ENCODE data around the gene DDX4. TPM values are rescaled to one million over a fixed set of nuclear protein-coding genes. Genes with fewer than 3 reads are reported as not detected.
"Not testable (repeated sequence)": the region's sequence is repeated elsewhere in the genome, so short reads cannot be mapped to it uniquely, and the experiment has no call there.

Gene DDX4
- total RNA-seq, 2 donors from 2014 or later, result not detected

- H3K36me3 ChIP-seq (replicated peaks in 1 of 2; ENCODE audit: insufficient read depth in 1 of 2, low read depth in 2 of 2), result no peaks in the 10 kb centered on the region
- no peaks in the 10 kb centered on the region for H3K27me3 ChIP-seq
- 88 to 93% methylated on average over 6 of the region's 6 CpGs for WGBS, 2 donors
- H3K27ac ChIP-seq, result no peak overlapping the region
- ATAC-seq (no peak), DNase-seq (no peak)
- no peak overlapping the region for H3K4me3 ChIP-seq
- TF ChIP-seq POLR2A (IDR thresholded peaks at IDR 0.05), result no peak
- TF ChIP-seq CTCF (IDR thresholded peaks at IDR 0.05), result no peak
- no peaks in the 10 kb centered on the region for H3K9me3 ChIP-seq
- intact Hi-C loops (cut with DNase I), result no loop called here
- H3K4me1 ChIP-seq, result no peaks in the 10 kb centered on the region
Measured at GRCh38 chr5:55800924-55801323, 63.1 kb downstream of the DDX4 start.

GRCh38 chr5:55808814-55809213 lies 71.0 kb downstream of the DDX4 start:
- H3K9me3 ChIP-seq; H3K36me3 ChIP-seq (replicated peaks in 1 of 2; ENCODE audit: insufficient read depth in 1 of 2, low read depth in 2 of 2); intact Hi-C loops (cut with DNase I); DNase-seq; H3K27me3 ChIP-seq; H3K27ac ChIP-seq; H3K4me1 ChIP-seq; H3K4me3 ChIP-seq; ATAC-seq: not testable (repeated sequence)
- 78 to 86% methylated on average over 5 to 7 of the region's 7 CpGs for WGBS, 2 donors

GRCh38 chr5:55815939-55816338 lies 78.1 kb downstream of the DDX4 start:
- H3K4me3 ChIP-seq; H3K27me3 ChIP-seq; H3K4me1 ChIP-seq; intact Hi-C loops (cut with DNase I); H3K9me3 ChIP-seq; H3K36me3 ChIP-seq (replicated peaks in 1 of 2; ENCODE audit: insufficient read depth in 1 of 2, low read depth in 2 of 2); H3K27ac ChIP-seq; ATAC-seq; DNase-seq: not testable (repeated sequence)
- 88 to 90% methylated on average over 4 of the region's 4 CpGs for WGBS, 2 donors

GRCh38 chr5:55816342-55816741 lies 78.5 kb downstream of the DDX4 start:
- Histone ChIP-seq H3K9me3 (no peaks in the 10 kb centered on the region), H3K27me3 (no peaks in the 10 kb centered on the region), H3K4me1 (no peaks in the 10 kb centered on the region), H3K36me3 (replicated peaks in 1 of 2; ENCODE audit: insufficient read depth in 1 of 2, low read depth in 2 of 2) (no peaks in the 10 kb centered on the region), H3K27ac (no peak overlapping the region), H3K4me3 (no peak overlapping the region)
- intact Hi-C loops (cut with DNase I), result no loop called here
- no peak for TF ChIP-seq CTCF (IDR thresholded peaks at IDR 0.05)
- TF ChIP-seq POLR2A (IDR thresholded peaks at IDR 0.05), result no peak
- DNase-seq (no peak), ATAC-seq (no peak)

GRCh38 chr5:55817030-55817429 lies 79.2 kb downstream of the DDX4 start:
- WGBS, 2 donors, result 71 to 74% methylated on average over 2 of the region's 2 CpGs
- no peak overlapping the region for H3K4me3 ChIP-seq
- no peak for TF ChIP-seq CTCF (IDR thresholded peaks at IDR 0.05)
- no peak for TF ChIP-seq POLR2A (IDR thresholded peaks at IDR 0.05)
- no peaks in the 10 kb centered on the region for H3K27me3 ChIP-seq
- no peak overlapping the region for H3K27ac ChIP-seq
- intact Hi-C loops (cut with DNase I), result no loop called here
- H3K9me3 ChIP-seq, result no peaks in the 10 kb centered on the region
- H3K36me3 ChIP-seq (replicated peaks in 1 of 2; ENCODE audit: insufficient read depth in 1 of 2, low read depth in 2 of 2), result no peaks in the 10 kb centered on the region
- DNase-seq (no peak), ATAC-seq (no peak)
- H3K4me1 ChIP-seq, result peaks cover 6% of the 10 kb centered on the region

- Histone ChIP-seq H3K27me3 (no peaks in the 10 kb centered on the region), H3K4me3 (no peak overlapping the region), H3K9me3 (no peaks in the 10 kb centered on the region), H3K36me3 (replicated peaks in 1 of 2; ENCODE audit: insufficient read depth in 1 of 2, low read depth in 2 of 2) (no peaks in the 10 kb centered on the region), H3K27ac (no peak overlapping the region), H3K4me1 (peaks cover 9% of the 10 kb centered on the region)
- 85 to 88% methylated on average over 6 of the region's 6 CpGs for WGBS, 2 donors
- TF ChIP-seq POLR2A (IDR thresholded peaks at IDR 0.05) (no peak), CTCF (IDR thresholded peaks at IDR 0.05) (no peak)
- DNase-seq (no peak), ATAC-seq (no peak)
- intact Hi-C loops (cut with DNase I), result no loop called here
Measured at GRCh38 chr5:55820488-55820887, 82.6 kb downstream of the DDX4 start.

Data from body of pancreas (tissue), 4 donors.